K562 (cell line): Measurements from ENCODE around the gene SUV39H2. TPM values are rescaled to one million over a fixed set of nuclear protein-coding genes. Genes with fewer than 3 reads are reported as not detected.

Experiments used
- ATAC-seq: fragments of 200-7000 bp; cut with Tn5 transposase; 3 replicates; pipeline ENCODE4 v1.9.1; 2020; ENCODE audit warnings: moderate library complexity
- BruUV-seq: library from RNA; stranded (reverse); fragments of 400-500 nt; replicated peaks from 2 replicates; lab custom pipeline; 2021; lab: Mats Ljungman, UMichigan
- CTCF ChIA-PET: fragments of 300-600 bp; formaldehyde crosslinking; extraction: SDS; loops from one replicate; lab custom pipeline; 2021; ENCODE audit warnings: low intra/inter-chr PET ratio; lab: Yijun Ruan, JAX
- POLR2A ChIA-PET: fragments of 300-600, 350-650 bp; sonication (Branson Sonifier 250); formaldehyde crosslinking; extraction: SDS; loops from one replicate; lab custom pipeline; 2021; ENCODE audit warnings: antibody characterized with exemption, inconsistent platforms; lab: Yijun Ruan, JAX
- DNase-seq, 4 experiments: peaks; one replicate each; pipeline versions ENCODE4 v3.0.0 to v3.0.0-alpha.2; 2011 to 2018; ENCODE audit warnings: low spot score in 3 of 4, mixed read lengths in 3 of 4; ENCODE audit errors: extremely low read depth in 1 of 4
- FAIRE-seq: peaks from 2 replicates; lab custom pipeline; 2011; peaks lifted over from hg19 to GRCh38; lab: Jason Lieb, UNC
- H2AFZ ChIP-seq: 2 replicates; pipeline ENCODE4 v1.6.0; 2011; ENCODE audit warnings: low read depth, low read length, control low read depth, inconsistent platforms
- H3K27ac ChIP-seq: fragments of 200-600 bp; 3 replicates; pipeline ENCODE4 v1.8.0; 2011; ENCODE audit warnings: low read depth, mild to moderate bottlenecking, control low read depth, inconsistent platforms, low read length, moderate library complexity, mixed read lengths; ENCODE audit errors: extremely low read depth
- H3K27me3 ChIP-seq, 2 experiments: fragments of 300-600 bp in 1 of 2; 2 replicates in 1 of 2; 3 replicates in 1 of 2; pipeline versions ENCODE4 v1.6.0 to v1.8.0; 2011; ENCODE audit warnings: inconsistent platforms in 2 of 2, low read length in 2 of 2, mild to moderate bottlenecking in 1 of 2, mixed read lengths in 1 of 2, moderate library complexity in 1 of 2; ENCODE audit not compliant: control insufficient read depth in 2 of 2, insufficient read depth in 2 of 2
- H3K36me3 ChIP-seq: fragments of 300-600 bp; 3 replicates; pipeline ENCODE4 v1.8.0; 2011; ENCODE audit warnings: mild to moderate bottlenecking, low read length, inconsistent platforms; ENCODE audit not compliant: control insufficient read depth, insufficient read depth
- H3K4me1 ChIP-seq, 2 experiments: fragments of 200-600 bp in 1 of 2; replicated peaks in 1 of 2; 2 replicates in 1 of 2; 3 replicates in 1 of 2; pipeline versions ENCODE4 v1.5.1 to v1.8.0; 2011; ENCODE audit warnings: inconsistent platforms in 2 of 2, low read length in 2 of 2, mild to moderate bottlenecking in 1 of 2, mixed read lengths in 1 of 2, moderate library complexity in 1 of 2; ENCODE audit not compliant: control insufficient read depth in 2 of 2, insufficient read depth in 2 of 2
- H3K4me2 ChIP-seq: 2 replicates; pipeline ENCODE4 v1.6.1; 2011; ENCODE audit warnings: low read length, control low read depth, inconsistent platforms, mixed read lengths; ENCODE audit not compliant: insufficient read depth
- H3K4me3 ChIP-seq: fragments of 200-600 bp; sonication (generic), shearing (Covaris generic); 2 replicates; pipeline ENCODE4 v1.5.1; 2016; ENCODE audit warnings: control low read depth, inconsistent platforms
- H3K79me2 ChIP-seq: fragments of 200-600 bp; 3 replicates; pipeline ENCODE4 v1.8.0; 2011; ENCODE audit warnings: low read length, inconsistent platforms; ENCODE audit not compliant: control insufficient read depth, insufficient read depth
- H3K9ac ChIP-seq, 2 experiments: 2 replicates each; pipeline versions ENCODE4 v1.6.0 to v1.6.1; 2011; ENCODE audit warnings: low read depth in 2 of 2, low read length in 2 of 2, control low read depth in 1 of 2, inconsistent platforms in 1 of 2, mild to moderate bottlenecking in 1 of 2, mixed read lengths in 1 of 2; ENCODE audit not compliant: insufficient read depth in 1 of 2
- H3K9me1 ChIP-seq: one replicate; pipeline ENCODE4 v1.6.0; 2011; ENCODE audit warnings: inconsistent platforms, mild to moderate bottlenecking, low read length, moderate library complexity; ENCODE audit not compliant: control insufficient read depth, insufficient read depth
- H3K9me3 ChIP-seq: replicated peaks from 2 replicates; pipeline ENCODE4 v1.5.1; 2011; ENCODE audit warnings: low read depth, low read length, inconsistent platforms; ENCODE audit not compliant: control insufficient read depth, insufficient read depth
- H4K20me1 ChIP-seq: replicated peaks from 2 replicates; pipeline ENCODE4 v1.6.1; 2011; ENCODE audit warnings: low read length, inconsistent platforms, mixed read lengths; ENCODE audit not compliant: control insufficient read depth, insufficient read depth
- ARHGAP35 ChIP-seq: fragments of 450-650 bp; IDR thresholded peaks from 2 replicates; pipeline ENCODE4 v1.6.1; 2018; ENCODE audit not compliant: partially characterized antibody
- CEBPB ChIP-seq: fragments of 450-650 bp; IDR thresholded peaks from 2 replicates; pipeline ENCODE4 v1.6.1; 2016; ENCODE audit warnings: missing genetic modification characterization, missing compliant biosample characterization
- HCFC1 ChIP-seq: IDR thresholded peaks from 2 replicates; pipeline ENCODE4 v1.6.1; 2012; ENCODE audit warnings: low read depth, low read length, improper control_type of control experiment
- HDAC8 ChIP-seq: fragments of 450-650 bp; IDR thresholded peaks from 2 replicates; pipeline ENCODE4 v1.6.1; 2016; ENCODE audit warnings: mild to moderate bottlenecking, missing genetic modification characterization, moderate library complexity, missing compliant biosample characterization
- PYGO2 ChIP-seq: fragments of 450-650 bp; IDR thresholded peaks from 2 replicates; pipeline ENCODE4 v1.6.1; 2016; ENCODE audit warnings: mild to moderate bottlenecking, missing genetic modification characterization, moderate library complexity, missing compliant biosample characterization
- TAF9B ChIP-seq: fragments of 450-650 bp; IDR thresholded peaks from 2 replicates; pipeline ENCODE4 v1.6.1; 2018; ENCODE audit warnings: mild to moderate bottlenecking; ENCODE audit not compliant: partially characterized antibody
- WGBS: fragments of 100-300 bp; shearing (Covaris generic); methylation state at CpG from one replicate; pipeline ENCODE4 v1.1.6; 2016; ENCODE audit warnings: low coverage, mixed read lengths; ENCODE audit not compliant: insufficient coverage; ENCODE audit errors: missing lambda C conversion rate; 5-methylcytosine and 5-hydroxymethylcytosine counted together
- in situ Hi-C: fragments of 300-500 bp; cut with MboI; formaldehyde crosslinking; loops from 4 replicates; pipeline ENCODE4 v1.15.0; 2018; ENCODE audit warnings: inconsistent platforms, mixed read lengths
- intact Hi-C: fragments of 100-400 bp; cut with micrococcal nuclease; formaldehyde crosslinking; loops from 2 replicates; pipeline ENCODE4 v1.14.2; 2022
- polyA plus RNA-seq, 8 experiments: library from polyadenylated mRNA; depleted of rRNA in 4 of 8; stranded (reverse) in 5 of 8; unstranded in 3 of 8; fragments of >200 nt; fragmentation: Nextera tagmentation in 2 of 8; fragmentation: Illumina TruSeq in 1 of 8; extraction: Ambion mirVana in 2 of 8; extraction: Trizol in 1 of 8; gene quantifications; 2 replicates each; pipeline versions ENCODE4 v1.2.1 to v1.2.3, GENCODE V29; 2011 to 2014; ENCODE audit warnings: inconsistent platforms in 1 of 8, missing spikeins in 1 of 8
- total RNA-seq, 7 experiments: library from RNA; depleted of rRNA in 6 of 7; stranded (reverse); fragments of >200 nt in 6 of 7; fragmentation: Illumina TruSeq in 2 of 7; extraction: Trizol in 2 of 7; gene quantifications; 2 replicates each; pipeline versions ENCODE4 v1.2.1 to v1.2.3, GENCODE V29; 2011 to 2021; ENCODE audit warnings: low replicate concordance in 1 of 7
- TF ChIP-seq, protein P1 (sequence below): fragments of 250-450 bp; sonication (Bioruptor Pico); IDR thresholded peaks from 2 replicates; pipeline ENCODE4 v1.8.0; 2022; ENCODE audit warnings: moderate library complexity, mild to moderate bottlenecking, inconsistent platforms
- TF ChIP-seq, protein P2 (sequence below): fragments of 450-650 bp; formaldehyde crosslinking; IDR thresholded peaks from 2 replicates; pipeline ENCODE4 v1.4.0; 2022; ENCODE audit warnings: missing genetic modification characterization
- TF ChIP-seq, protein P3 (sequence below): sonication (generic); formaldehyde crosslinking; IDR thresholded peaks from 2 replicates; pipeline ENCODE4 v1.8.0; 2023; ENCODE audit warnings: mild to moderate bottlenecking, missing genetic modification reagents
- TF ChIP-seq, protein P4 (sequence below), 2 experiments: fragments of 450-650 bp in 1 of 2; sonication (generic) in 1 of 2; formaldehyde crosslinking in 1 of 2; IDR thresholded peaks; 2 replicates each; pipeline versions ENCODE4 v1.7.1 to v1.9.0; 2016 to 2022; ENCODE audit warnings: inconsistent platforms in 1 of 2, mild to moderate bottlenecking in 1 of 2, missing genetic modification reagents in 1 of 2

SUV39H2 gene
- total and polyA plus RNA-seq, 9 of the 15 experiments (the other 6 are each of a cell fraction or from before 2014, with no cell fraction given), result 24.1 to 54.3 (median 41.3) TPM

DNA sequence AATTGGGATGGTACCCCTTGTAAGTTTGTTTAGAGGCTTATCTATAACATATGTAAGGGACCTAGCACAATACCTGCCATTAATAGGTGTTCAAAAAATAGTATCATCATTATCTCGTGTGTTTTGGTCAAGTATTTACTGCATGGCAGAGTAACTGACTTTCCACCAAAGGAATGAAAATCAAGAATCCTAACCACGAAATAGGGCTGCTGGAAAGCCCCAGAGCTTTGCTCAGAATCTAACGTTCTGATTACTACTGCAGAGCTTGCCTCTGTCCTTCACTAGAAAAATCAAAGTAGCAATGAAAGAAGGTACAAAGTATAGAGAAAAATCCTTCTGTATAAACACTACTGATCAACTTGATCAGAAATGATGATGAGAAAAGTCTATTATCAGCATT is 40.3 kb downstream of the SUV39H2 start:
- intact Hi-C loops, result no loop called here
- no peak for ATAC-seq
- TF ChIP-seq, protein P1, sequence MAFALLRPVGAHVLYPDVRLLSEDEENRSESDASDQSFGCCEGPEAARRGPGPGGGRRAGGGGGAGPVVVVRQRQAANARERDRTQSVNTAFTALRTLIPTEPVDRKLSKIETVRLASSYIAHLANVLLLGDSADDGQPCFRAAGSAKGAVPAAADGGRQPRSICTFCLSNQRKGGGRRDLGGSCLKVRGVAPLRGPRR (CRISPR knock-in tag), result no peak
- TF ChIP-seq HDAC8 (tag) (no peak), ARHGAP35 (no peak), HCFC1 (no peak), CEBPB (tag) (no peak), TAF9B (no peak), PYGO2 (tag) (no peak)
- TF ChIP-seq, protein P2, sequence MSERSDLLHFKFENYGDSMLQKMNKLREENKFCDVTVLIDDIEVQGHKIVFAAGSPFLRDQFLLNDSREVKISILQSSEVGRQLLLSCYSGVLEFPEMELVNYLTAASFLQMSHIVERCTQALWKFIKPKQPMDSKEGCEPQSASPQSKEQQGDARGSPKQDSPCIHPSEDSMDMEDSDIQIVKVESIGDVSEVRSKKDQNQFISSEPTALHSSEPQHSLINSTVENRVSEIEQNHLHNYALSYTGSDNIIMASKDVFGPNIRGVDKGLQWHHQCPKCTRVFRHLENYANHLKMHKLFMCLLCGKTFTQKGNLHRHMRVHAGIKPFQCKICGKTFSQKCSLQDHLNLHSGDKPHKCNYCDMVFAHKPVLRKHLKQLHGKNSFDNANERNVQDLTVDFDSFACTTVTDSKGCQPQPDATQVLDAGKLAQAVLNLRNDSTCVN (CRISPR knock-in tag), result no peak
- TF ChIP-seq, protein P3, sequence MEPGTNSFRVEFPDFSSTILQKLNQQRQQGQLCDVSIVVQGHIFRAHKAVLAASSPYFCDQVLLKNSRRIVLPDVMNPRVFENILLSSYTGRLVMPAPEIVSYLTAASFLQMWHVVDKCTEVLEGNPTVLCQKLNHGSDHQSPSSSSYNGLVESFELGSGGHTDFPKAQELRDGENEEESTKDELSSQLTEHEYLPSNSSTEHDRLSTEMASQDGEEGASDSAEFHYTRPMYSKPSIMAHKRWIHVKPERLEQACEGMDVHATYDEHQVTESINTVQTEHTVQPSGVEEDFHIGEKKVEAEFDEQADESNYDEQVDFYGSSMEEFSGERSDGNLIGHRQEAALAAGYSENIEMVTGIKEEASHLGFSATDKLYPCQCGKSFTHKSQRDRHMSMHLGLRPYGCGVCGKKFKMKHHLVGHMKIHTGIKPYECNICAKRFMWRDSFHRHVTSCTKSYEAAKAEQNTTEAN (CRISPR knock-in tag), result no peak
- TF ChIP-seq, protein P4, sequence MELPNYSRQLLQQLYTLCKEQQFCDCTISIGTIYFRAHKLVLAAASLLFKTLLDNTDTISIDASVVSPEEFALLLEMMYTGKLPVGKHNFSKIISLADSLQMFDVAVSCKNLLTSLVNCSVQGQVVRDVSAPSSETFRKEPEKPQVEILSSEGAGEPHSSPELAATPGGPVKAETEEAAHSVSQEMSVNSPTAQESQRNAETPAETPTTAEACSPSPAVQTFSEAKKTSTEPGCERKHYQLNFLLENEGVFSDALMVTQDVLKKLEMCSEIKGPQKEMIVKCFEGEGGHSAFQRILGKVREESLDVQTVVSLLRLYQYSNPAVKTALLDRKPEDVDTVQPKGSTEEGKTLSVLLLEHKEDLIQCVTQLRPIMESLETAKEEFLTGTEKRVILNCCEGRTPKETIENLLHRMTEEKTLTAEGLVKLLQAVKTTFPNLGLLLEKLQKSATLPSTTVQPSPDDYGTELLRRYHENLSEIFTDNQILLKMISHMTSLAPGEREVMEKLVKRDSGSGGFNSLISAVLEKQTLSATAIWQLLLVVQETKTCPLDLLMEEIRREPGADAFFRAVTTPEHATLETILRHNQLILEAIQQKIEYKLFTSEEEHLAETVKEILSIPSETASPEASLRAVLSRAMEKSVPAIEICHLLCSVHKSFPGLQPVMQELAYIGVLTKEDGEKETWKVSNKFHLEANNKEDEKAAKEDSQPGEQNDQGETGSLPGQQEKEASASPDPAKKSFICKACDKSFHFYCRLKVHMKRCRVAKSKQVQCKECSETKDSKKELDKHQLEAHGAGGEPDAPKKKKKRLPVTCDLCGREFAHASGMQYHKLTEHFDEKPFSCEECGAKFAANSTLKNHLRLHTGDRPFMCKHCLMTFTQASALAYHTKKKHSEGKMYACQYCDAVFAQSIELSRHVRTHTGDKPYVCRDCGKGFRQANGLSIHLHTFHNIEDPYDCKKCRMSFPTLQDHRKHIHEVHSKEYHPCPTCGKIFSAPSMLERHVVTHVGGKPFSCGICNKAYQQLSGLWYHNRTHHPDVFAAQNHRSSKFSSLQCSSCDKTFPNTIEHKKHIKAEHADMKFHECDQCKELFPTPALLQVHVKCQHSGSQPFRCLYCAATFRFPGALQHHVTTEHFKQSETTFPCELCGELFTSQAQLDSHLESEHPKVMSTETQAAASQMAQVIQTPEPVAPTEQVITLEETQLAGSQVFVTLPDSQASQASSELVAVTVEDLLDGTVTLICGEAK (IDR thresholded peaks at IDR 0.05), result no peak
- TF ChIP-seq, protein P4 (CRISPR knock-in tag; IDR thresholded peaks at IDR 0.05), result no peak

More for the DNA sequence above, 40.3 kb downstream of the SUV39H2 start:
- BruUV-seq, result no TSS peak
- no peak overlapping the region for H3K4me2 ChIP-seq
- H3K79me2 ChIP-seq, result no peaks in the 10 kb centered on the region
- H4K20me1 ChIP-seq, result no peaks in the 10 kb centered on the region
- H3K27ac ChIP-seq, result no peak overlapping the region
- FAIRE-seq (no peak), DNase-seq (no peak)
- peaks cover 89% of the 10 kb centered on the region for H3K36me3 ChIP-seq
- no peak overlapping the region for H2AFZ ChIP-seq
- in situ Hi-C loops, result no loop called here
- no peaks in the 10 kb centered on the region for H3K27me3 ChIP-seq
- WGBS, result 79% methylated on average over 3 of the region's 3 CpGs
- H3K4me3 ChIP-seq, result no peak overlapping the region
- CTCF ChIA-PET, result no interaction called here
- no peaks in the 10 kb centered on the region for H3K4me1 ChIP-seq
- H3K9me3 ChIP-seq, result peaks cover 14% of the 10 kb centered on the region
- POLR2A ChIA-PET, result no interaction called here
- no peak overlapping the region for H3K9ac ChIP-seq
- no peaks in the 10 kb centered on the region for H3K9me1 ChIP-seq
